Esophagus muscularis mucosa (tissue), 4 donors: ENCODE data around the gene GPR173. TPM values are rescaled to one million over a fixed set of nuclear protein-coding genes. Genes with fewer than 3 reads are reported as not detected.

ENCODE experiments used
- DNase-seq: peaks from one replicate; pipeline ENCODE4 v3.0.0-alpha.2; 2017; ENCODE audit errors: extremely low spot score
- H3K27ac ChIP-seq, 4 donors: fragments of 200-600 bp; sonication (generic); replicated peaks in 1 of 4; 1 replicate in 3 of 4; 2 replicates in 1 of 4; pipeline ENCODE4 v1.5.1; 2016 to 2019; ENCODE audit warnings: mild to moderate bottlenecking in 1 of 4
- H3K27me3 ChIP-seq, 4 donors: fragments of 200-600 bp; sonication (generic); one replicate each; pipeline versions ENCODE4 v1.5.1 to v1.6.0; 2016 to 2019
- H3K36me3 ChIP-seq, 4 donors: fragments of 200-600 bp; sonication (generic); one replicate each; pipeline ENCODE4 v1.5.1; 2016 to 2019
- H3K4me1 ChIP-seq, 4 donors: fragments of 200-600 bp; sonication (generic); one replicate each; pipeline ENCODE4 v1.5.1; 2016 to 2019
- H3K4me3 ChIP-seq, 4 donors: fragments of 200-600 bp; sonication (generic); 1 replicate in 2 of 4; 2 replicates in 2 of 4; pipeline ENCODE4 v1.5.1; 2016 to 2019; ENCODE audit warnings: mild to moderate bottlenecking in 4 of 4, moderate library complexity in 1 of 4
- H3K9me3 ChIP-seq, 4 donors: fragments of 200-600 bp; sonication (generic); 1 replicate in 3 of 4; 2 replicates in 1 of 4; pipeline ENCODE4 v1.5.1; 2016 to 2019
- EP300 ChIP-seq: sonication (generic); formaldehyde crosslinking; IDR thresholded peaks from one replicate; pipeline ENCODE4 v1.6.1; 2017; ENCODE audit warnings: antibody characterized with exemption
- POLR2A ChIP-seq: fragments of 450-650 bp; IDR thresholded peaks from one replicate; pipeline ENCODE4 v1.6.1; 2017; ENCODE audit warnings: antibody characterized with exemption, moderate library complexity, mild to moderate bottlenecking, low read depth
- POLR2AphosphoS5 ChIP-seq, 2 donors: sonication (generic); formaldehyde crosslinking; IDR thresholded peaks; one replicate each; pipeline ENCODE4 v1.6.1; 2017; ENCODE audit warnings: antibody characterized with exemption in 2 of 2
- WGBS: methylation state at CpG from one replicate; pipeline ENCODE4 v1.1.5; 2018; 5-methylcytosine and 5-hydroxymethylcytosine counted together
- intact Hi-C: fragments of 100-400 bp; cut with DNase I; formaldehyde crosslinking; loops from one replicate; pipeline ENCODE4 v1.15.1; 2023
- total RNA-seq, 4 donors: library from RNA; depleted of rRNA; stranded (reverse); fragments of >200 nt; gene quantifications; one replicate each; pipeline versions ENCODE4 v1.1.0 to v1.2.1, GENCODE V29; 2016
- TF ChIP-seq, protein P1 (sequence below), 3 experiments: fragments of 200-600 bp in 2 of 3; fragments of 450-650 bp in 1 of 3; sonication (generic) in 2 of 3; IDR thresholded peaks; one replicate each; pipeline ENCODE4 v1.5.1; 2017 to 2019; ENCODE audit warnings: antibody characterized with exemption in 3 of 3, mild to moderate bottlenecking in 2 of 3, moderate library complexity in 1 of 3

GPR173 gene
- total RNA-seq, 4 donors from 2014 or later: 0.83 to 2.8 (median 0.90) TPM

- intact Hi-C loops: no loop called here
- 29% methylated on average over 4 of the region's 4 CpGs for WGBS
- TF ChIP-seq, protein P1, sequence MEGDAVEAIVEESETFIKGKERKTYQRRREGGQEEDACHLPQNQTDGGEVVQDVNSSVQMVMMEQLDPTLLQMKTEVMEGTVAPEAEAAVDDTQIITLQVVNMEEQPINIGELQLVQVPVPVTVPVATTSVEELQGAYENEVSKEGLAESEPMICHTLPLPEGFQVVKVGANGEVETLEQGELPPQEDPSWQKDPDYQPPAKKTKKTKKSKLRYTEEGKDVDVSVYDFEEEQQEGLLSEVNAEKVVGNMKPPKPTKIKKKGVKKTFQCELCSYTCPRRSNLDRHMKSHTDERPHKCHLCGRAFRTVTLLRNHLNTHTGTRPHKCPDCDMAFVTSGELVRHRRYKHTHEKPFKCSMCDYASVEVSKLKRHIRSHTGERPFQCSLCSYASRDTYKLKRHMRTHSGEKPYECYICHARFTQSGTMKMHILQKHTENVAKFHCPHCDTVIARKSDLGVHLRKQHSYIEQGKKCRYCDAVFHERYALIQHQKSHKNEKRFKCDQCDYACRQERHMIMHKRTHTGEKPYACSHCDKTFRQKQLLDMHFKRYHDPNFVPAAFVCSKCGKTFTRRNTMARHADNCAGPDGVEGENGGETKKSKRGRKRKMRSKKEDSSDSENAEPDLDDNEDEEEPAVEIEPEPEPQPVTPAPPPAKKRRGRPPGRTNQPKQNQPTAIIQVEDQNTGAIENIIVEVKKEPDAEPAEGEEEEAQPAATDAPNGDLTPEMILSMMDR (IDR thresholded peaks at IDR 0.05): no peak
- TF ChIP-seq POLR2AphosphoS5 (IDR thresholded peaks at IDR 0.05) (no peak), POLR2A (no peak), EP300 (no peak)
- Histone ChIP-seq H3K36me3 (no peaks in the 10 kb centered on the region), H3K9me3 (no peaks in the 10 kb centered on the region), H3K4me3 (no peak overlapping the region), H3K27me3 (no peaks in the 10 kb centered on the region), H3K27ac (no peak overlapping the region), H3K4me1 (no peaks in the 10 kb centered on the region)
- no peak for DNase-seq
These were observed 30.0 kb upstream of the GPR173 start for GRCh38 chrX:53018627-53019026.

DNA sequence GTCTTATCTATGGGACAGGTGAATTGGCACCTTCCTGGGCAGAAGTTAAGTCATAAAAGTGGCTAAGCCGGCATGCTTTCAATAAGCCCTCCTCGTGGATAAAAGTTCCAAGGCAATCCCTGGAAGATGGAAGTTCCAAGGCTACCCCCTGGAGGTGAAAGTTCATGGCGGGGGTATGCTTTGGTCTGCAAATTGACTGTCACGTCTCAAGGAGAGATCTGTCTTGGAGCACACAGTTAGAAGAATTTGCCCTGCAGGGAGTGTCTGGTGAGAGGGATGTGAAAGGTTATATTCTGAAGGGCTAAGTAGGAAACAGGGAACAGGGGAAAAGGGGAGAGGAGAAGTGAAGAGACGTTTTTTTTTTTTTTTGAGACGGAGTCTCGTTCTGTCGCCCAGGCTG is 26.2 kb upstream of the GPR173 start:
- WGBS: 50% methylated on average over 8 of the region's 8 CpGs
- Histone ChIP-seq H3K36me3 (no peaks in the 10 kb centered on the region), H3K9me3 (no peaks in the 10 kb centered on the region), H3K4me3 (no peak overlapping the region), H3K4me1 (no peaks in the 10 kb centered on the region), H3K27me3 (no peaks in the 10 kb centered on the region), H3K27ac (no peak overlapping the region)
- intact Hi-C loops: no loop called here
- TF ChIP-seq EP300: no peak
- no peak for TF ChIP-seq POLR2AphosphoS5 (IDR thresholded peaks at IDR 0.05)
- no peak for DNase-seq

DNA sequence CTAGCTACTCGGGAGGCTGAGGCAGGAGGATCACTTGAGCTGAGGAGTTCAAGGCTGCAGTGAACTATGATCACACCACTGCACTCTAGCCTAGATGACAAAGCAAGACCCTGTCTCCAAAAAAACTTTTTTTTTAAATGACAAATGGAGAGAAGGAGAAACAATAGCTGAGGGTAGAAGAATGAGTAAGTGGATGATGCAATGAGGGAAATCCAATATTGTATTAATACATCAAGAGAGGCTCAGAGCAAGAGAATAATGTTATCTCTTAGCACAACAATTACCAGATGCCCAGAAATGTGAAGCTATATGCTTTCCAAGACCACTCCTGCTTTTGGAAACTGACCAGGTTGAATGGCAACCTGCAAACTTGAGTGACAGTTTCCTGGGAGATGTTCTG is 19.9 kb upstream of the GPR173 start:
- Histone ChIP-seq H3K27me3 (no peaks in the 10 kb centered on the region), H3K4me1 (no peaks in the 10 kb centered on the region), H3K36me3 (no peaks in the 10 kb centered on the region), H3K4me3 (no peak overlapping the region), H3K9me3 (no peaks in the 10 kb centered on the region), H3K27ac (no peak overlapping the region)
- TF ChIP-seq, protein P1 (IDR thresholded peaks at IDR 0.05): no peak
- TF ChIP-seq POLR2A (no peak), EP300 (no peak), POLR2AphosphoS5 (IDR thresholded peaks at IDR 0.05) (no peak)
- 76% methylated on average over 1 of the region's 1 CpG for WGBS
- intact Hi-C loops: no loop called here
- DNase-seq: no peak

GRCh38 chrX:53031380-53031779 is 17.2 kb upstream of the GPR173 start:
- 48% methylated on average over 4 of the region's 4 CpGs for WGBS
- Histone ChIP-seq H3K27ac (no peak overlapping the region), H3K36me3 (no peaks in the 10 kb centered on the region), H3K4me3 (no peak overlapping the region), H3K27me3 (no peaks in the 10 kb centered on the region), H3K9me3 (no peaks in the 10 kb centered on the region), H3K4me1 (no peaks in the 10 kb centered on the region)
- TF ChIP-seq POLR2AphosphoS5 (IDR thresholded peaks at IDR 0.05) (no peak), POLR2A (no peak), EP300 (no peak)
- TF ChIP-seq, protein P1 (IDR thresholded peaks at IDR 0.05): no peak
- intact Hi-C loops: no loop called here
- DNase-seq: no peak

GRCh38 chrX:53036149-53036548 is 12.4 kb upstream of the GPR173 start:
- Histone ChIP-seq H3K27ac (no peak overlapping the region), H3K27me3 (no peaks in the 10 kb centered on the region), H3K36me3 (no peaks in the 10 kb centered on the region), H3K4me3 (no peak overlapping the region), H3K9me3 (no peaks in the 10 kb centered on the region), H3K4me1 (no peaks in the 10 kb centered on the region)
- no peak for TF ChIP-seq POLR2AphosphoS5 (IDR thresholded peaks at IDR 0.05)
- TF ChIP-seq, protein P1 (IDR thresholded peaks at IDR 0.05): no peak
- no peak for TF ChIP-seq POLR2A
- TF ChIP-seq EP300: no peak
- WGBS: 62% methylated on average over 5 of the region's 5 CpGs
- DNase-seq: no peak
- intact Hi-C loops: no loop called here
